Cardiac fibroblast (primary cell): ENCODE data around the gene SRC.

ENCODE experiments used
- DNase-seq, 2 donors: peaks; one replicate each; pipeline versions ENCODE4 v3.0.0 to v3.0.0-alpha.2; 2010; ENCODE audit warnings: low read depth in 2 of 2
- H3K4me3 ChIP-seq, 2 donors: replicated peaks in 1 of 2; 1 replicate in 1 of 2; 2 replicates in 1 of 2; pipeline ENCODE4 v1.5.1; 2011; ENCODE audit warnings: low read depth in 2 of 2, low read length in 2 of 2, mild to moderate bottlenecking in 2 of 2, moderate library complexity in 1 of 2
- CTCF ChIP-seq: IDR thresholded peaks from one replicate; pipeline ENCODE4 v1.5.1; 2011; ENCODE audit warnings: low read depth, mild to moderate bottlenecking, low read length, inconsistent platforms

Gene SRC

DNA sequence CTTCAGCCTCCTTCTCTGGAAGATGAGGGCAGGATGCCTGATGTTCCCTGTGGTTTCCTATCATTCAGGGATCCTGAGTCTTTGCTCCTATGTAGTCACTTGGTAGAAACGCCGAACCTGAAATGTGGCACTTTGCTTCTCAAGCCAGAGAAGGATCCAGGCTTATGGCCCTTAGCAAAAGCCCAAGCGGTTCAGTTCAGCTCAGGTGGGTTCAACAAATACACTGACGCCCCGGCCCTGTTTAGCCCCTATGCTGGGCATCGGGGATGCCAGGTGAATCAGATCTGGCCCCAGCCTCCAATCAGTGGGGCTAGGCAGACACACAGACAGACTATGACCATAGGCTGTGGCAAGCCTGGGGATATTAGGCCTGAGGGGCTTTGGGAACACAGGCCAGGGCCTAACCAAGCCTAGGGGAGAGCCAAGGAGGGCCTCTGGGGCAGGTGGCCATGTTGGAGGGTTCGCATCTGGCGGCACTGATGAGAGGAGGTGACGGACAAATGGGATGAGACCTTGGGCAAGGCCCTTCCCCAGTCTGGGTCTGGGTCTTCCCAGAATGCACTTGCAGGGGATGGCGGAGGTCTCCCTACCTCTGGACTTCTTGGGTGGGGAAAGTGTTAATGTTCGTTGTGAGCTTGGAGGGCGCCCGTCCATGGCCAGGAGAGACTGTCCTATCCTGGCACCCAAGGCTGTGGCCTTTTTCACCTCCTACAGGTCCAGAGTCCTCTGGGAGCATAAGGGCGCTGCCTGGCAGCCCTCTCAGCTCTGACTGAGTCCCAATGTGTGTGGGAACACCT lies 17.6 kb upstream of the SRC start:
- H3K4me3 ChIP-seq = no peak overlapping the region
- no peak for TF ChIP-seq CTCF

DNA sequence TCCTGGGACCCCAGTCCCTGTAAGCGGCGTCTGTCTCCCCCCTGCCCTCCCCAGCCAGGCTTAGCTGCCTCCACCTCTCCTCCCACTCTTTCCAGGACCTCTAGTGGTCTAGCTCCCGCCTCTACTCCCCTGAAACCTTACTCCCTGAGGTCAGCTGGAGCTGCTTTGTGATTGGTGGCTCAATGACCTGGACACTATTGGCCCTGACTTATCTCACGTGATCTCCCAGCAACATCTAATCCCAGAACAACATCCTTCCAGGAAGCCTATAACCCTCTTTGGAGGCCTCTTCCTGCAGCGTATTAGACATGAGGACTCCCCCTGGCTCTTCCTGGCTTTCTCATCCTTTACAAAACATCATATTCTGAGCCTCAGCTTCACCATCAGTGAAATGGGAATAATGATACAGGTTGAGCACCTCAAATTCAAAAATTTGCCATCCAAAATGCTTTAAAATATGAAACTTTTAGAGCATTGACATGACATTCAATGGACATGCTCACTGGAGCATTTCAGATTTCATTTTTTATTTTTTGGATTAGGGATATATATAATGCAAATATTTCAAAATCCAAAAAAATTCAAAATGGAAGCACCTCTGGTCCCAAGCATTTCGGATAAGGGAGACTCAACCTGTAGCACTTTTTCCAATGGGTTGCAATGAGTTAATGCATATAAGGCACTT lies 16.3 kb upstream of the SRC start:
- no peak overlapping the region for H3K4me3 ChIP-seq
- DNase-seq = no peak
- TF ChIP-seq CTCF = no peak

More for the DNA sequence above, 17.6 kb upstream of the SRC start:
- no peak for DNase-seq

DNA sequence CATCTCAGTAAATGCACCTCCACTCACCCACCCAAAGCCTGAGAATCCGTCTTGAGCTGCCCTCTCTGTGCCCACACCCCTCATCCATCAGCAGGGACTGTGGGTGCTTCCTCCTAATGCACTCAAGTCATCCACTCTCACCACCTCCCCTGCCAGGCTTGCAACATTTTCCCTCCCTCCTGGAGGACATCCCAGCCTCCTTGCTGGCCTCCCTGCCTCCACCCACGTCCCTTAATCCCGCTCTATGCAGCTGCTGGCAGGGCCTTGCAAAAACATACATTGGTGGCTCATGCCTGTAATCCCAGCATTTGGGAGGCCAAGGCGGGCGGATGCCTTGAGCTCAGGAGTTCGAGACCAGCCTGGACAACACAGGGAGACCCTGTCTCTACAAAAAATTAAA lies 15.6 kb upstream of the SRC start:
- no peak for DNase-seq
- H3K4me3 ChIP-seq = no peak overlapping the region
- TF ChIP-seq CTCF = no peak

GRCh38 chr20:37331060-37331857 lies 14.7 kb upstream of the SRC start:
- H3K4me3 ChIP-seq = no peak overlapping the region
- DNase-seq = no peak
- no peak for TF ChIP-seq CTCF

DNA sequence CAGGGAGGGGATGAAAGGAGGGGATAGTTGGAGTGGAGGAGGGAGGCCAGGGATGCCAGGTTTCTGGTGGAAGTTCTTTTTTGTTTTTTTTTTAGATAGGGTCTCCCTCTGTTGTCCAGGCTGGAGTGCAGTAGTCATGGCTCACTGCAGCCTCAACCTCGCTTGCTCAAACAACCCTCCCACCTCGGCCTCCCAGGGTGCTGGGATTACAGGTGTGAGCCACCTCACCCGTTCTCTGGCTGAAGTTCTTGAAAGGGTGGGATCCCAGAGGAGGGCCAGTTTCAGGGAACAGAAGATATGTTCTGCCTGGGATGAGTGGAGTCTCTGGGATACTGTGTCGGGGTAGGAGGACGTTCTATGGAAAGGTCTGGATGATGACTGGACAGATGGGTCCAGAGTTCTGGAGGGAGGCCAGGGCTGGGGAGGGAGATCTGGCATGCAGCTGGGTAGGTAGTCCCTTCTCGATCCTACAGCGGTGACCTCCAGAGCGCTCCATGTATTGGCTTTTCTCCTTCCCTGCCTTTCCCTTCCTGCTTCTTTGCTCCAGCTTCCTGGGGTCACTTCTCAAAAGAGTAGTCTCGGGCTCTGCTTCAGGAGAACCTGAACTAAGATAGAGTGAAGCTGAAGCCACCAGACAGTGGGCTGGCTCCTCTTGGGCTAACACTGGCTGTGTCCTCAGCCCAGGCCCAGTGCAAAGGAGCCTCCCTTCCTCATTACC lies 12.7 kb upstream of the SRC start:
- H3K4me3 ChIP-seq = no peak overlapping the region
- DNase-seq = no peak
- TF ChIP-seq CTCF = no peak

- H3K4me3 ChIP-seq = no peak overlapping the region
- no peak for TF ChIP-seq CTCF
- DNase-seq = no peak
Measured at GRCh38 chr20:37333848-37334318, 12.1 kb upstream of the SRC start.
